ENCODE measurements around the gene SLC12A6.
"Not testable (repeated sequence)": the region's sequence is repeated elsewhere in the genome, so short reads cannot be mapped to it uniquely, and the experiment has no call there.

The SLC12A6 gene

GRCh38 chr15:34355241-34355640 is 17.7 kb upstream of the SLC12A6 start:
- no peak for DNase-seq

DNA sequence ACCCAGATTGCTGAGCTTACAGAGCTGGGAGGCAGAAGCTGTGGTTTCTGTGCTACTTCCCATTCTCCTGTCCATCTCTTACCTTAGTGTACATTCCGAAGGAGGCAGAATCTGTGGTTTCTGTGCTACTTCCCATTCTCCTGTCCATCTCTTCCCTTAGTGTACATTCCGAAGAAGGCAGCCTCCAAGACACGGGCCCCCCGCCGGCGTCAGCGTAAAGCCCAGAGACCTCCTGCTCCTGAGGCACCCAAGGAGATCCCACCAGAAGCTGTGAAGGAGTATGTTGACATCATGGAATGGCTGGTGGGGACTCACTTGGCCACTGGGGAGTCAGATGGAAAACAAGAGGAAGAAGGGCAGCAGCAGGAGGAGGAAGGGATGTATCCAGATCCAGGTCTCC is 16.7 kb upstream of the SLC12A6 start:
- DNase-seq, result no peak

- DNase-seq, result no peak
These were observed 16.0 kb upstream of the SLC12A6 start for GRCh38 chr15:34353627-34354026.

DNA sequence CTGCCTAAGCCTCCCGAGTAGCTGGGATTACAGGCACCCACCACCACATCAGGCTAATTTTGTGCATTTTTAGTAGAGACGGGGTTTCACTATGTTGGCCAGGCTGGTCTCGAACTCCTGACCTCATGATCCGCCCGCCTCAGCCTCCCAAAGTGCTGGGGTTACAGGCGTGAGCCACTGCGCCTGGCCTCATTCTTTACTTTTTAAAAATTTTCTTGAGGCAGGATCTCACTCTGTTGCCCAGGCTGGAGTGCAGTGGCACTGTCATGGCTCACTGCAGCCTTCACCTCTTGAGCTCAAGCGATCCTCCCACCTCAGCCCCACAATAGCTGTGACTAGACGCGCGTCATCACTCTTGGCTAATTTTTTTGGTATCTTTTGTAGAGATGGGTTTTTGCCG is 15.4 kb upstream of the SLC12A6 start:
- DNase-seq, result not testable (repeated sequence)

- DNase-seq, result no peak
These were observed 12.2 kb upstream of the SLC12A6 start for GRCh38 chr15:34349769-34350168.

GRCh38 chr15:34348735-34349300 is 11.2 kb upstream of the SLC12A6 start:
- no peak for DNase-seq

DNA sequence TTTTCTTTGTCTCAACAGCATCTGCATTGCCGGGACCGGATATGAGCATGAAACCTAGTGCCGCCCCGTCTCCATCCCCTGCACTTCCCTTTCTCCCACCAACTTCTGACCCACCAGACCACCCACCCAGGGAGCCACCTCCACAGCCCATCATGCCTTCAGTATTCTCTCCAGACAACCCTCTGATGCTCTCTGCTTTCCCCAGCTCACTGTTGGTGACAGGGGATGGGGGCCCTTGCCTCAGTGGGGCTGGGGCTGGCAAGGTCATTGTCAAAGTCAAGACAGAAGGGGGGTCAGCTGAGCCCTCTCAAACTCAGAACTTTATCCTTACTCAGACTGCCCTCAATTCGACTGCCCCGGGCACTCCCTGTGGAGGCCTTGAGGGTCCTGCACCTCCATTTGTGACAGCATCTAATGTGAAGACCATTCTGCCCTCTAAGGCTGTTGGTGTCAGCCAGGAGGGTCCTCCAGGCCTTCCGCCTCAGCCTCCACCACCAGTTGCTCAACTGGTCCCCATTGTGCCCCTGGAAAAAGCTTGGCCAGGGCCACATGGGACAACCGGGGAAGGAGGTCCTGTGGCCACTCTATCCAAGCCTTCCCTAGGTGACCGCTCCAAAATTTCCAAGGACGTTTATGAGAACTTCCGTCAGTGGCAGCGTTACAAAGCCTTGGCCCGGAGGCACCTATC is 10.5 kb upstream of the SLC12A6 start:
- DNase-seq, result no peak

GRCh38 chr15:34342737-34343575 is 5.4 kb upstream of the SLC12A6 start, which contains the start of the genes NOP10 and NUTM1:
NOP10 (minus strand) TSS chr15:34343136; CDS start chr15:34343073, 63 bp downstream.
NUTM1 (plus strand) TSS chr15:34343315; CDS start chr15:34343697, 382 bp downstream.
- DNase-seq, result peak; percentile 91 to 95

GRCh38 chr15:34342213-34342736 is 4.7 kb upstream of the SLC12A6 start:
- not testable (repeated sequence) for DNase-seq

DNA sequence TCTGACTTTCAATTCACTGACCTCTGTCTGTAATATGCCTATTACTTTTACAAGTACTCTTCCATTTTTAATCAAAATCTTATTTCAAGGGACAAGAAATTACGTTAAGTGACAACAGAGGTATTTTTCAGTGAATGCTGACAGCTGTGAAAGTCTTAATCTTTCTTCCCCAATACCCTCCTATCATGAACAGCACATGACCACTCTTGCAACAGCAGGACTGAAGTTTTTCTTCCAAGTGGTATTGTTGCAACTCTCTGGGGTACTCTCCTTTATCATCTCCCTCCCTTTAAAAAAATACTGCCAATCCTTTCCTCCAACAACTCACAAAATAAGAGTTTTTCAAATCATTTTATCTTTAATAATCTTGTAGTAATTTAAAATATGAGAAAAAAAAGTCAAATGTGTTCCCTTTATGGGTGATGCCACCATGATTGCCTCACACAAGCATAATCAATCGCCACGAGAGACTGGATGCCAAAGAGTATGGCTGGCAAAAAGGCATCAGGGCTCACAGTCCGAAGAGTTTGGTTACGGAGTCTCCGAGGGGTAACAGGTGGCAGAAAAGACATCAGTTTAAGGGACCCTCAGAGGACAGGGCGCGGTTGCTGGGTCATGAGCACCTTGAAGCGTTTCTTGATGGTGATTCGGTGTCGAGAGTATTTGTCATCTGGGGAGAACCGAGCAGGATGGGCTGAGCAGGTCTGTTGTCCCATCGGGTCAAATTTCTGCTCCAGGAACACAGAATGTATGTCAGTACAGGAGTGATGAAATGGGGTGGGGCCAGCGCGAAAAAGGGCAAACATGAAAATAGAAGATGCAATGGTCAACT is 4.0 kb upstream of the SLC12A6 start:
- no peak for DNase-seq

- DNase-seq, result no peak
These were observed 2.4 kb upstream of the SLC12A6 start for GRCh38 chr15:34339946-34340345.

DNA sequence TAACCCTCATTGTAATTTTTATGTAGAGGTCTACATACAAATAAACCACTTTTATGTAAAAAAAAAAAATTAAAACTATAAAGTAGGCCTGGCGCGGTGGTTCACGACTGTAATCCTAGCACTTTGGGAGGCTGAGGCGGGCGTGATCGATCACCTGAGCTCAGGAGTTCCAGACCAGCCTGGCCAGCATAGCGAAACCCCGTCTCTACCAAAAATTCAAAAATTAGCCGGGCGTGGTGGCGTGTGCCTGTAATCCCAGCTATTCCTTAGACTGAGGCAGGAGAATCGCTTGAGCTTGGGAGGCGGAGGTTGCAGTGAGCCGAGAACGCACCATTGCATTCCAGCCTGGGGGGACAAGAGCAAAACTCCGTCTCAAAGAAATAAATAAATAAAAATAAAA is 766 bp upstream of the SLC12A6 start:
- DNase-seq, result no peak

- DNase-seq, result peak in 1 of 2 donors; percentile 47
These were observed 507 bp downstream of the SLC12A6 start for GRCh38 chr15:34336991-34337556.

DNA sequence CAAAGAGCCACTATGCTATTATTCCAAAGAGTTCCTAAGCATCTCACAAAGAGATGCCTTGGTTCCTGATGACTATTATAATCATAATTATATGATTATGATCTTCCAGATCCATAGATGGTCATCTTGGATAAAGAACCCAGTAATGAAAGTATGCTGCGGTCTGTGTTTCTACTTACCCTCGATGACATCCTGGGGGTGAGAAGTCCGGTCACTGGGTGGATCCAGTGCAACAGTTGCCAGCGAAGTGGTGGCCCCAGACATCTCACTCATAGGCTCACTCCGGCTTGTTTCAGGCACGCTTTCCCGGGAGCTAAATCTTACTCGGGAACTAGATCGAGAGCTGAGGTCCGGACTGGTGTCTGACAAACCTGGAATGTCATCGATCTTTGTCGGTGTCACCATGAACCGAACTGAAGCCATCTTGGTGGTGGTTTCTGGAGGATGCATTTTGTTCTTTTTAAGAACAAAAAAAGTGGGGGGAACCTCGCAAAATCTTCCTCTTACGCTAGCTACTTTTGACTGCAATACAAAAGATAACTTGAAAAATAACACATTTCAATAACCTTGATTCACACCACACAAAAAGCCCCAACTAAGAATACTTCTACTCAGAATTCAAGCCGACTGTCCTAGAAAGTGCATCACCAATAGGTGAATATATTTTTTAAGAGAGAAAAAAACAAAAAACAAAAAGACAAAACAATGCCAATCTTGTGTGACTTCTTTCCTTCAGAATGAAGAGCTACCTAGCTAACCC is 1.2 kb downstream of the SLC12A6 start:
- DNase-seq, result peak in 1 of 2 donors; percentile 36

DNA sequence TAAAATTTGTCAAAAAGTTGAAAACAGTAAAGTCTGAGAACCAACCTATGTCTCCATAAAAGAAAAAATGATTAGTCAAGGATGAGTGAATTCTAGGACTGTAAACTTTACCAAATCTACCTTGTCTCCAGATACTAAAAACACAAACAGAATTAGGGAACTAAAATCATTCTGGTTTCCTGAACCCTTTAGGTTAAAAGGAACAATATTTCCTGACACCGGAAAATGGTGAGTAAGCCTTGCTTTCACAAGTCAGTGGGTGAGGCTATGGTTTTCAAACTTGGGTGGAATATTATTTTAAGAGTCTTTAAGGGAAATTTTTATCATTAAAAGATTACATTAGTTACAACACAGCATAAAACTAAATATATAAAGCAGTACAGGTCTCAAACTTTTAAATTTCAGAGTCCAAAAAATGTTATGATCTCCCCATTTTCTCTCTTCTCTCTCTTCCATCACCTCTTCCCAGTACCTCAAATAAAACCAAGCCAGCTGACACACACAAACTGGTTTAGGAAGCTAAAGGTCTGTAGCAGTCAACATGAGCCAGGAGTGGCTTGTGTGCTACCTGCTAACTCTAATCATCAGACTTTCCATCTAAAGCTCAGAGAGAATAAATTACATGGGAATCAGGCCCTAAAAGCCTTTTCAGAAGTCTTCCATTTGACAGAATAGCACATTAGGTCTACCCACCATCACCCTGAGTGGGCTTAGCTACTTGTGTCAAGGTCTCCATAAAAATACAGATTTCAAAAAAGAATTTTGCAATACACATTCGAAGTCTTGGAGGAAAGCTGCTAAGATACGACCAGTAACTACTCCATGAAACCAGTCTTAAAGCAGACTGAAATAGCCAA is 2.2 kb downstream of the SLC12A6 start:
- DNase-seq, result peak in 1 of 2 donors; percentile 48

GRCh38 chr15:34334672-34335071 is 2.9 kb downstream of the SLC12A6 start:
- DNase-seq, result no peak

DNA sequence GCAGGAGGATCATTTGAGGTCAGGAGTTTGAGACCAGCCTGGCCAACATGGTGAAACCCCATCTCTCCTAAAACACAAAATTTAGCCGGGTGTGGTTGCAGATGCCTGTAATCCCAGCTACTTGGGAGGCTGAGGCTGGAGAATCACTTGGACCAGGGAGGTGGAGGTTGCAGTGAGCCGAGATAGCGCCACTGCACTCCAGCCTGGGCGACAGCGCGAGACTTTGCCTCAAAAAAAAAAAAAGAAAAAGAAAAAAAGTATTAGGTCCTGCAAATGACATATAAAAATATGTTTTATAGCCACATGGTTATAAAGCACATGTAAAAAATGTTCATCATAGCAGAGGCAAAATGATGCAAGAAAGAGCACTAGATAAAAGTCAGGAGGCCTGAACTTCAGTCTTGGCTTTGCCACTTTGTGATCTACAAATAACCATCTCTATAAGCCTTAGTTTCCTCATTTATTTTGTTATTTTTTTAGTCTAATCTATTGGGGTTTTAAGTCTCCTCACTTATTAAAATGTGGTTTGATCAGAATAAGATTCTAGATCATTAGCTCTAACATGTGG is 4.9 kb downstream of the SLC12A6 start:
- DNase-seq, result no peak

DNA sequence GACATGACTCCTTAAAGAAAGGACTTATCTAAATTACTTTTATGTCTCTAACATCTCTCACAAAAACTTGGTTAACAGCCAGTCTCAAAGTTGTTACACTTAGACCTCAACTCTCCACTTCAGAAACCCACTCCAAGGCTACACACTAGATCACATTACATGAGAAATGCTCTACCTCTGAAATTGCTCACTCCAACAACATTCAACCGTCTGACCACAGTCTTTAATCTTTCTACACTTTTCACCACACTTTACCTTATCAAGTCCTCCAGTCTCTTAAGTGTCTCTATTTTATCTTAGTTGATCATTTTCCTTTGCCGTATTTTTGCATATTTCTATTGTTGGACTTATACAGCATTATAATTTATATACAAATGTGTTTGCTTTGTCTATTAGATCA is 5.8 kb downstream of the SLC12A6 start:
- DNase-seq, result peak in 1 of 2 donors; percentile 53

DNA sequence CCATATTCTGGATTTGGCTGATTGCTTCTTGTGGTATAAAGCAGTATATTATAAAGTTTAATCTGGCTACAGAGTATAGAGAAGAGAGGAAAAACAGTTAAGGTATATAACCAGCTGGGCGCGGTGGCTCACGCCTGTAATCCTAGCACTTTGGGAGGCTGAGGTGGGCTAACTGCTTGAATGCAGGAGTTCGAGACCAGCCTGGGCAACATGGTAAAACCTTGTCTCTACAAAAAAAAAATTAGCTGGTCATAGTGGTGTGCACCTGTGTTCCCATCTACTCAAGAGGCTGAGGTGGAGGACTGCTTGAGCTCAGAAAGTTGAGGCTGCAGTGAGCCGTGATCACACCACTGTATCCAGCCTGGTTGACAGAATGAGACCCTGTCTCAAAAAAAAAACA is 7.3 kb downstream of the SLC12A6 start:
- no peak for DNase-seq

GRCh38 chr15:34329006-34329405 is 8.6 kb downstream of the SLC12A6 start:
- DNase-seq, result no peak

All from CD4-positive, alpha-beta T cell treated with Interferon alpha-2 for 1 hour (primary cell).